Sciatic nerve (tissue), 2 donors: ENCODE data around the gene SRPK2. TPM values are rescaled to one million over a fixed set of nuclear protein-coding genes. Genes with fewer than 3 reads are reported as not detected.

Source experiments
- ATAC-seq: fragments of 200-7000 bp; cut with Tn5 transposase; one replicate; pipeline ENCODE4 v1.9.1; 2020; ENCODE audit warnings: mild to moderate bottlenecking, moderate library complexity
- DNase-seq: peaks from one replicate; pipeline ENCODE4 v3.0.0-alpha.2; 2020; ENCODE audit warnings: low spot score
- intact Hi-C: fragments of 100-400 bp; cut with DNase I; formaldehyde crosslinking; loops from one replicate; pipeline ENCODE4 v1.14.2; 2022
- total RNA-seq: library from RNA; stranded (reverse); fragmentation: NEBNext Ultra II Directional; extraction: Animal tissue kit (Norgen Biotek cat#: 25700); gene quantifications from one replicate; pipeline ENCODE4 v1.2.1, GENCODE V29; 2021
- donor health status: DM: no; HTN: no; CAD: no.
- donor health status: DM: no; HTN: no; CAD: no.

The SRPK2 gene
- total RNA-seq, 1 donor from 2014 or later, result 72.8 TPM

GRCh38 chr7:105185290-105186010 is 203.3 kb downstream of the SRPK2 start:
- DNase-seq (no peak), ATAC-seq (no peak)
- intact Hi-C loops, result no loop called here

GRCh38 chr7:105180002-105180401 is 208.7 kb downstream of the SRPK2 start:
- ATAC-seq, result no peak
- intact Hi-C loops, result no loop called here
- DNase-seq, result no peak

GRCh38 chr7:105178928-105179541 is 209.7 kb downstream of the SRPK2 start:
- ATAC-seq, result no peak
- no peak for DNase-seq
- intact Hi-C loops, result no loop called here

GRCh38 chr7:105178177-105178576 is 210.5 kb downstream of the SRPK2 start:
- intact Hi-C loops, result no loop called here
- no peak for ATAC-seq
- DNase-seq, result no peak

GRCh38 chr7:105177026-105177425 is 211.7 kb downstream of the SRPK2 start:
- intact Hi-C loops, result no loop called here
- no peak for DNase-seq
- ATAC-seq, result no peak

- DNase-seq (no peak), ATAC-seq (no peak)
- intact Hi-C loops, result no loop called here
These were observed 215.1 kb downstream of the SRPK2 start for GRCh38 chr7:105173586-105173985.

GRCh38 chr7:105164751-105165150 is 224.0 kb downstream of the SRPK2 start:
- ATAC-seq (no peak), DNase-seq (no peak)

GRCh38 chr7:105163718-105164117 is 225.0 kb downstream of the SRPK2 start:
- ATAC-seq (no peak), DNase-seq (no peak)
- intact Hi-C loops, result no loop called here

More at GRCh38 chr7:105164751-105165150, 224.0 kb downstream of the SRPK2 start:
- intact Hi-C loops, result no loop called here

- ATAC-seq (no peak), DNase-seq (no peak)
- intact Hi-C loops, result no loop called here
These were observed 227.4 kb downstream of the SRPK2 start for GRCh38 chr7:105161366-105161765.

- DNase-seq (no peak), ATAC-seq (no peak)
- intact Hi-C loops, result loop anchor here (10.0 kb wide), 1 partner anchor 188 kb away; no protein-coding TSS in a partner anchor
These were observed 231.4 kb downstream of the SRPK2 start for GRCh38 chr7:105157278-105157677.

GRCh38 chr7:105156731-105157130 is 232.0 kb downstream of the SRPK2 start:
- no peak for ATAC-seq
- intact Hi-C loops, result loop anchor here (10.0 kb wide), 1 partner anchor 188 kb away; no protein-coding TSS in a partner anchor
- no peak for DNase-seq

- no peak for ATAC-seq
- no peak for DNase-seq
- intact Hi-C loops, result loop anchor here (10.0 kb wide), 1 partner anchor 191 kb away; no protein-coding TSS in a partner anchor
These were observed 234.6 kb downstream of the SRPK2 start for GRCh38 chr7:105154084-105154483.

GRCh38 chr7:105153531-105153930 is 235.2 kb downstream of the SRPK2 start:
- no peak for ATAC-seq
- no peak for DNase-seq
- intact Hi-C loops, result loop anchor here (10.0 kb wide), 1 partner anchor 191 kb away; no protein-coding TSS in a partner anchor

- ATAC-seq, result no peak
- intact Hi-C loops, result loop anchor here (10.0 kb wide), 1 partner anchor 194 kb away; no protein-coding TSS in a partner anchor
- no peak for DNase-seq
These were observed 237.6 kb downstream of the SRPK2 start for GRCh38 chr7:105151152-105151551.

- intact Hi-C loops, result loop anchor here (10.0 kb wide), 1 partner anchor 195 kb away; no protein-coding TSS in a partner anchor
- no peak for ATAC-seq
- no peak for DNase-seq
These were observed 238.9 kb downstream of the SRPK2 start for GRCh38 chr7:105149827-105150226.

- intact Hi-C loops, result no loop called here
- DNase-seq (no peak), ATAC-seq (peak; percentile 59)
These were observed 247.7 kb downstream of the SRPK2 start for GRCh38 chr7:105141068-105141467.

- no peak for ATAC-seq
- DNase-seq, result no peak
- intact Hi-C loops, result no loop called here
These were observed 249.3 kb downstream of the SRPK2 start for GRCh38 chr7:105139381-105139780.

GRCh38 chr7:105137898-105138297 is 250.8 kb downstream of the SRPK2 start:
- ATAC-seq (no peak), DNase-seq (no peak)
- intact Hi-C loops, result no loop called here

- intact Hi-C loops, result no loop called here
- DNase-seq, result no peak
- no peak for ATAC-seq
These were observed 252.5 kb downstream of the SRPK2 start for GRCh38 chr7:105136221-105136620.

- DNase-seq, result no peak
- intact Hi-C loops, result no loop called here
These were observed 254.6 kb downstream of the SRPK2 start for GRCh38 chr7:105133986-105134655.

More at GRCh38 chr7:105133986-105134655, 254.6 kb downstream of the SRPK2 start:
- no peak for ATAC-seq
